Measurements from ENCODE around the gene THPO. TPM values are rescaled to one million over a fixed set of nuclear protein-coding genes. Genes with fewer than 3 reads are reported as not detected.

Gene THPO
- polyA plus RNA-seq, 1 experiment, result 0.36 TPM

DNA sequence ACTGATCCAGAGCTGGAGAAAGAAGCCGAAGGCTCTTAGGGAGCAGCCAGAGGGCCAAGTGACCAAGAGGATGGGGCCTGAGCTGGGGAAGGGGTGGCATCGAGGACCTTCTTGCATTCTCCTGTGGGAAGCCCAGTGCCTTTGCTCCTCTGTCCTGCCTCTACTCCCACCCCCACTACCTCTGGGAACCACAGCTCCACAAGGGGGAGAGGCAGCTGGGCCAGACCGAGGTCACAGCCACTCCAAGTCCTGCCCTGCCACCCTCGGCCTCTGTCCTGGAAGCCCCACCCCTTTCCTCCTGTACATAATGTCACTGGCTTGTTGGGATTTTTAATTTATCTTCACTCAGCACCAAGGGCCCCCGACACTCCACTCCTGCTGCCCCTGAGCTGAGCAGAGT lies 11.4 kb upstream of the THPO start:
- Histone ChIP-seq H3K36me3 (ENCODE audit: control insufficient read depth, insufficient read depth, low read length) (no peaks in the 10 kb centered on the region), H3K27me3 (ENCODE audit: control insufficient read depth, insufficient read depth, low read length) (peaks cover 4% of the 10 kb centered on the region), H3K4me3 (ENCODE audit: low read depth, low read length) (no peak overlapping the region)
- ChIA-PET POLR2A (no interaction called here), CTCF (interaction anchor here (0.6 to 1.6 kb wide), 6 partner anchors 10 to 117 kb away, joined by 3 to 4 read pairs (median 3); no protein-coding TSS in a partner anchor)
- DNase-seq (ENCODE audit: low read depth), result no peak
- no peak for TF ChIP-seq CTCF (IDR thresholded peaks at IDR 0.05; ENCODE audit: insufficient read depth, low read depth, low read length)

DNA sequence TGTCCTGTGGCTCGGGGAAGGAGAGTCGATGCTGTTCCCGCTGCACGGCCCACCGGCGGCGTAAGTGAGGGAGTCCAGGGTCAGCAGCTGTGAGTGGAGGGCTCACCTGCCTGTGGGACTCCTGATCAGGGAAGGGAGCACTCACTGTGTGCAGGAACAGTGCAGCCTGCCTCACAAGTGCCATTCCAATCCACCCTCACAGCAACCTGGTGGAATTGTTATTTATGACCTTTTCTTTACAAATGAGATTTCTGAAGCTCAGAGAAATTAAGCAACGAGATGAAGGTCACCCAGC lies 10.9 kb upstream of the THPO start:
- Histone ChIP-seq H3K4me3 (ENCODE audit: low read depth, low read length) (no peak overlapping the region), H3K27me3 (ENCODE audit: control insufficient read depth, insufficient read depth, low read length) (peaks cover 4% of the 10 kb centered on the region), H3K36me3 (ENCODE audit: control insufficient read depth, insufficient read depth, low read length) (no peaks in the 10 kb centered on the region)
- ChIA-PET POLR2A (no interaction called here), CTCF (interaction anchor here (1.0 to 1.6 kb wide), 3 partner anchors 10 to 17 kb away, joined by 3 to 4 read pairs (median 3); no protein-coding TSS in a partner anchor)
- DNase-seq (ENCODE audit: low read depth), result no peak
- TF ChIP-seq CTCF (IDR thresholded peaks at IDR 0.05; ENCODE audit: insufficient read depth, low read depth, low read length), result no peak

DNA sequence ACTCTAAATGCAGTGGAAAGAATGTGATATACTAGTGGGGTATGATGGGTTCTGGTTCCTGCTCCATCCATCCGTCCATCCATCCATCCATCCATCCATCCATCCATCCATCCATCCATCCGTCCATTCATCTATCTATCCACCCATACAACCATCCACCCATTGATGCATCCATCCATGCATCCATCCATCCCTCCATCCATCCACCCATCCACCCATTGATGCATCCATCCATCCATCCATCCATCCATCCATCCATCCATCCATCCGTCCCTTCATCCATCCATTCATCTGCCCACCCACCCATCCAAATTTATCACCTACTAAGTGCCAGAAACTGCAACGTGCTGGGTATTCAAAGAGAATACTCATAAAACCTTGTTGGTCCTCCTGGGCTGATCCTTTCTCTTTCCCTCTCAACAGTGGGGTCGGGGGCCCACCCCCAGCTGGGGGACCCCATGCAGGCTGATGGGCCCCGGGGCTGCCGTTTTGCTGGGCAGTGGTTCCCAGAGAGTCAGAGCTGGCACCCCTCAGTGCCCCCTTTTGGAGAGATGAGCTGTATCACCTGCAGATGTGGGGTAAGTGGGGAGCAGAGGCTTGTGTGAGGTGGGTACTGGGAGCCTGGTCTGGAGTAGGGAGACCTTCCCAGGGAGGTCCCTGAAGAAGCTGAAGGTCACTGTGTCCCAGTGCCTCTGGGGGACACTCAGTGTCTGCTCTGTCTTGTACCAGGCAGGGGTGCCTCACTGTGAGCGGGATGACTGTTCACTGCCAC lies 10.3 kb upstream of the THPO start:
- ChIA-PET CTCF (interaction anchor here (1.0 to 1.6 kb wide), 3 partner anchors 11 to 17 kb away, joined by 3 to 4 read pairs (median 3); no protein-coding TSS in a partner anchor), POLR2A (no interaction called here)
- Histone ChIP-seq H3K27me3 (ENCODE audit: control insufficient read depth, insufficient read depth, low read length) (peaks cover 4% of the 10 kb centered on the region; the same call in 1 of the 2 replicates), H3K36me3 (ENCODE audit: control insufficient read depth, insufficient read depth, low read length) (no peaks in the 10 kb centered on the region), H3K4me3 (ENCODE audit: low read depth, low read length) (no peak overlapping the region)
- DNase-seq (ENCODE audit: low read depth), result no peak
- TF ChIP-seq CTCF (IDR thresholded peaks at IDR 0.05; ENCODE audit: insufficient read depth, low read depth, low read length), result no peak

DNA sequence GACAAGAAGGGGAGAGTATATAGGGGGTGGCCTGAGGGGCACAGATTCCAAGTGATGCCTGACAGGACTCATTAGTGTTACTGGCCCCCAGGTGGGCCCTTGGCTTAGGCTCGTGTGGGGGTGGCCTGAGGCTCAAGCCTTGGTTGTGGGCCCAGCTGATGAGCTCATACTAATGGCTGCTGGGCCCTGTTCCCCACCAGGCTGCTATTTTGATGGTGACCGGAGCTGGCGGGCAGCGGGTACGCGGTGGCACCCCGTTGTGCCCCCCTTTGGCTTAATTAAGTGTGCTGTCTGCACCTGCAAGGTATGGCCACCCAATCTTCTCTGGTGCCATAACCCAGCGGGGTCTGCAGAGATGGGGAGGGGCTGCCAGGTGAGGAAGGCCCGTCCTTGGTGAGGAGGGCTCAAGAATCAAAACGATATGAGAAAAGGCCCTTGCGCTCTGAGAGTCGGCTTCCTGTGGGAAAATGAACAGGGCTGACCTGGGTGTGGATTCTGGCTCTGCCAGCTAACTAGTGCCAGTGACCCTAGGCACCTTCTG lies 9.2 kb upstream of the THPO start:
- Histone ChIP-seq H3K27me3 (ENCODE audit: control insufficient read depth, insufficient read depth, low read length) (peaks cover 4% of the 10 kb centered on the region; the same call in 1 of the 2 replicates), H3K4me3 (ENCODE audit: low read depth, low read length) (no peak overlapping the region), H3K36me3 (ENCODE audit: control insufficient read depth, insufficient read depth, low read length) (no peaks in the 10 kb centered on the region)
- ChIA-PET CTCF (no interaction called here), POLR2A (no interaction called here)
- DNase-seq (ENCODE audit: low read depth), result no peak
- TF ChIP-seq CTCF (IDR thresholded peaks at IDR 0.05; ENCODE audit: insufficient read depth, low read depth, low read length), result no peak

DNA sequence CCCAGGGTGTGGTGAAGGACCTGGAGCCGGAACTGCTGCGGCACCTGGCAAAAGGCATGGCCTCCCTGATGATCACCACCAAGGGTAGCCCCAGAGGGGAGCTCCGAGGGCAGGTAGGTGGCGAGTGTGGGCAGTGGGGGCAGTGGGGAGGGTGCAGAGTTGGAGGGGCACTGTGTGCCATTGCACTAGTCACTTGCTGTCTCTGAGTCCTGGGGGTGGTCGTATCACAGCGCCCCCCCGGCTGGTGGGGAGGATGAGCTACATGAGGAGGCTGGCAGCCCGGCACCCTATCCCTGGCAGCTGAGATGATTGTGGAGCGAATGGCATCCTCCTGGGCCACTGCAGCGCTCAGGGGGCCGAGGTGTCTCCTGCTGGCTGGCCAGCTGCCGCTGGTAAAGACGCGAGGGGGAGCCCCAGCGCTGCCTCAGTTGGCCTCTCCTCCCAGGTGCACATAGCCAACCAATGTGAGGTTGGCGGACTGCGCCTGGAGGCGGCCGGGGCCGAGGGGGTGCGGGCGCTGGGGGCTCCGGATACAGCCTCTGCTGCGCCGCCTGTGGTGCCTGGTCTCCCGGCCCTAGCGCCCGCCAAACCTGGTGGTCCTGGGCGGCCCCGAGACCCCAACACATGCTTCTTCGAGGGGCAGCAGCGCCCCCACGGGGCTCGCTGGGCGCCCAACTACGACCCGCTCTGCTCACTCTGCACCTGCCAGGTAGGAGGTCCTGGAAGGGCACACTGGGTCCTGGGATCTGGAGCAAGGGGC lies 8.2 kb upstream of the THPO start:
- DNase-seq (ENCODE audit: low read depth), result no peak
- Histone ChIP-seq H3K4me3 (ENCODE audit: low read depth, low read length) (no peak overlapping the region), H3K36me3 (ENCODE audit: control insufficient read depth, insufficient read depth, low read length) (no peaks in the 10 kb centered on the region), H3K27me3 (ENCODE audit: control insufficient read depth, insufficient read depth, low read length) (peaks cover 11% of the 10 kb centered on the region)
- POLR2A ChIA-PET, result interaction anchor here (0.6 kb wide), 1 partner anchor 13 kb away, joined by 5 read pairs; no protein-coding TSS in a partner anchor
- TF ChIP-seq CTCF (IDR thresholded peaks at IDR 0.05; ENCODE audit: insufficient read depth, low read depth, low read length), result no peak
- CTCF ChIA-PET, result interaction anchor here (1.1 kb wide), 1 partner anchor 82 kb away, joined by 3 read pairs; no protein-coding TSS in a partner anchor
